ENCODE results near the gene C1orf116.

DNA sequence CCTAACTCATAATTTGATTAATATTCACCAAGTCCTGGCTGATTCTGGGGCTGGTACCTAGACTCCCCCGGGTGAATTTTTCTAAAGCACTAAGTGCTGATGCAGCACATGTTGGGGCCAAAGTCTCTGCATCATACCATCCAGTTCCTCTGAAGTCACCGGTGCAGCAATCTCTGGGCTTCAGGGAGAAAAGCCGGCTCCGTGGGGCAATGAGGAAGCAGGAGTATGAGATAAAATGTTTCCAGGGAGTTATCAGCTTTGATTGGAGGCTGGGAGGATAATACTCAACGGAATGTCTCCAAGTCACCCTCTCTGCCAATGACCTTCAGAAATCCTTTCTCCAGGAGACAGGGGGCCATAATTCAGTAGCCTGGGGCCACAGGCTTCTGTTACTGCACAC lies 63.5 kb downstream of the C1orf116 start:
- TF ChIP-seq ZNF281 (CRISPR knock-in tag; IDR thresholded peaks at IDR 0.05): no peak
- TF ChIP-seq ATF6 (CRISPR knock-in tag; IDR thresholded peaks at IDR 0.05): no peak
- TF ChIP-seq, protein P1, sequence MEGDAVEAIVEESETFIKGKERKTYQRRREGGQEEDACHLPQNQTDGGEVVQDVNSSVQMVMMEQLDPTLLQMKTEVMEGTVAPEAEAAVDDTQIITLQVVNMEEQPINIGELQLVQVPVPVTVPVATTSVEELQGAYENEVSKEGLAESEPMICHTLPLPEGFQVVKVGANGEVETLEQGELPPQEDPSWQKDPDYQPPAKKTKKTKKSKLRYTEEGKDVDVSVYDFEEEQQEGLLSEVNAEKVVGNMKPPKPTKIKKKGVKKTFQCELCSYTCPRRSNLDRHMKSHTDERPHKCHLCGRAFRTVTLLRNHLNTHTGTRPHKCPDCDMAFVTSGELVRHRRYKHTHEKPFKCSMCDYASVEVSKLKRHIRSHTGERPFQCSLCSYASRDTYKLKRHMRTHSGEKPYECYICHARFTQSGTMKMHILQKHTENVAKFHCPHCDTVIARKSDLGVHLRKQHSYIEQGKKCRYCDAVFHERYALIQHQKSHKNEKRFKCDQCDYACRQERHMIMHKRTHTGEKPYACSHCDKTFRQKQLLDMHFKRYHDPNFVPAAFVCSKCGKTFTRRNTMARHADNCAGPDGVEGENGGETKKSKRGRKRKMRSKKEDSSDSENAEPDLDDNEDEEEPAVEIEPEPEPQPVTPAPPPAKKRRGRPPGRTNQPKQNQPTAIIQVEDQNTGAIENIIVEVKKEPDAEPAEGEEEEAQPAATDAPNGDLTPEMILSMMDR (IDR thresholded peaks at IDR 0.05): no peak
- no peak for TF ChIP-seq MAX (CRISPR knock-in tag; IDR thresholded peaks at IDR 0.05)
- TF ChIP-seq ZNF423 (CRISPR knock-in tag; IDR thresholded peaks at IDR 0.05): no peak
